Epithelial cell of alveolus of lung (primary cell): ENCODE results near the gene PEF1. TPM values are rescaled to one million over a fixed set of nuclear protein-coding genes. Genes with fewer than 3 reads are reported as not detected.

Source experiments
- total RNA-seq: library from RNA; depleted of rRNA; stranded (reverse); fragments of >200 nt; gene quantifications from 2 replicates; pipeline ENCODE4 v1.2.1, GENCODE V29; 2015

The PEF1 gene, protein sequence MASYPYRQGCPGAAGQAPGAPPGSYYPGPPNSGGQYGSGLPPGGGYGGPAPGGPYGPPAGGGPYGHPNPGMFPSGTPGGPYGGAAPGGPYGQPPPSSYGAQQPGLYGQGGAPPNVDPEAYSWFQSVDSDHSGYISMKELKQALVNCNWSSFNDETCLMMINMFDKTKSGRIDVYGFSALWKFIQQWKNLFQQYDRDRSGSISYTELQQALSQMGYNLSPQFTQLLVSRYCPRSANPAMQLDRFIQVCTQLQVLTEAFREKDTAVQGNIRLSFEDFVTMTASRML
- total RNA-seq: 75.2 and 93.1 TPM in 2 replicates

GRCh38 chr1:31644560-31645273 lies at the start of gene PEF1:
PEF1 (minus strand) TSS chr1:31644876; CDS start chr1:31644864, 12 bp downstream.

GRCh38 chr1:31617218-31617915 lies 27.3 kb downstream of the PEF1 start, which contains the start of gene HCRTR1:
HCRTR1 (plus strand) TSS chr1:31617689; CDS start chr1:31619193, 1,504 bp downstream.

Other genes with a start within 250 kb of the PEF1 start
- gene SERINC2, start 231.7 kb downstream of the PEF1 start, total RNA-seq: 27.8 and 72.1 TPM in 2 replicates
- 16.6 and 141 TPM in 2 replicates for gene TINAGL1, start 68.4 kb downstream of the PEF1 start, total RNA-seq
- gene HCRTR1, start 27.2 kb downstream of the PEF1 start, total RNA-seq: 0.13 TPM in 1 of 2 replicates, not detected in the other
- 97.9 and 173 TPM in 2 replicates for gene COL16A1, start 59.1 kb upstream of the PEF1 start, total RNA-seq
- gene ADGRB2, start 119.5 kb upstream of the PEF1 start, total RNA-seq: 17.2 and 19.5 TPM in 2 replicates
- 15.3 and 83.4 TPM in 2 replicates for gene SPOCD1, start 171.1 kb upstream of the PEF1 start, total RNA-seq